ENCODE results near the gene EZR.

Gene EZR

GRCh38 chr6:158783851-158784250 is 35.3 kb downstream of the EZR start:
- peaks cover 73% of the 10 kb centered on the region for H3K36me3 Mint-ChIP-seq (ENCODE audit: low read depth)
- H3K4me1 Mint-ChIP-seq = peaks cover 16% of the 10 kb centered on the region
- no peaks in the 10 kb centered on the region for H3K27me3 Mint-ChIP-seq
- H3K9me3 Mint-ChIP-seq = no peaks in the 10 kb centered on the region
- H3K4me3 Mint-ChIP-seq = no peak overlapping the region
- H3K27ac Mint-ChIP-seq = no peak overlapping the region
- ATAC-seq = no peak
- no peak for DNase-seq

- H3K27ac Mint-ChIP-seq = no peak overlapping the region
- DNase-seq (no peak), ATAC-seq (no peak)
- no peaks in the 10 kb centered on the region for H3K27me3 Mint-ChIP-seq
- H3K4me3 Mint-ChIP-seq = no peak overlapping the region
- H3K36me3 Mint-ChIP-seq (ENCODE audit: low read depth) = peaks cover 76% of the 10 kb centered on the region
- H3K4me1 Mint-ChIP-seq = peaks cover 16% of the 10 kb centered on the region
- H3K9me3 Mint-ChIP-seq = no peaks in the 10 kb centered on the region
Measured at GRCh38 chr6:158783167-158783450, 36.1 kb downstream of the EZR start.

GRCh38 chr6:158782432-158783166 is 36.6 kb downstream of the EZR start:
- no peaks in the 10 kb centered on the region for H3K27me3 Mint-ChIP-seq
- no peak overlapping the region for H3K27ac Mint-ChIP-seq
- ATAC-seq (no peak), DNase-seq (no peak)
- H3K4me1 Mint-ChIP-seq = peaks cover 18% of the 10 kb centered on the region
- H3K4me3 Mint-ChIP-seq = no peak overlapping the region
- peaks cover 78% of the 10 kb centered on the region for H3K36me3 Mint-ChIP-seq (ENCODE audit: low read depth)
- no peaks in the 10 kb centered on the region for H3K9me3 Mint-ChIP-seq

GRCh38 chr6:158781692-158782373 is 37.3 kb downstream of the EZR start:
- no peak overlapping the region for H3K4me3 Mint-ChIP-seq
- H3K4me1 Mint-ChIP-seq = peaks cover 19% of the 10 kb centered on the region
- H3K36me3 Mint-ChIP-seq (ENCODE audit: low read depth) = peaks cover 79% of the 10 kb centered on the region
- ATAC-seq (no peak), DNase-seq (no peak)
- H3K27me3 Mint-ChIP-seq = no peaks in the 10 kb centered on the region
- no peaks in the 10 kb centered on the region for H3K9me3 Mint-ChIP-seq
- no peak overlapping the region for H3K27ac Mint-ChIP-seq

- peaks cover 23% of the 10 kb centered on the region for H3K4me1 Mint-ChIP-seq
- no peak overlapping the region for H3K4me3 Mint-ChIP-seq
- peak overlapping the region; percentile 49 for H3K27ac Mint-ChIP-seq
- ATAC-seq (no peak), DNase-seq (no peak)
- no peaks in the 10 kb centered on the region for H3K27me3 Mint-ChIP-seq
- no peaks in the 10 kb centered on the region for H3K9me3 Mint-ChIP-seq
- peaks cover 78% of the 10 kb centered on the region for H3K36me3 Mint-ChIP-seq (ENCODE audit: low read depth)
Measured at GRCh38 chr6:158780988-158781691, 38.0 kb downstream of the EZR start.

GRCh38 chr6:158780246-158780884 is 38.8 kb downstream of the EZR start:
- H3K27ac Mint-ChIP-seq = peak overlapping the region; percentile 25
- DNase-seq (no peak), ATAC-seq (no peak)
- no peaks in the 10 kb centered on the region for H3K9me3 Mint-ChIP-seq
- H3K36me3 Mint-ChIP-seq (ENCODE audit: low read depth) = peaks cover 84% of the 10 kb centered on the region
- H3K4me3 Mint-ChIP-seq = no peak overlapping the region
- H3K27me3 Mint-ChIP-seq = no peaks in the 10 kb centered on the region
- peaks cover 23% of the 10 kb centered on the region for H3K4me1 Mint-ChIP-seq

GRCh38 chr6:158778005-158778527 is 41.1 kb downstream of the EZR start:
- H3K4me1 Mint-ChIP-seq = peaks cover 39% of the 10 kb centered on the region
- H3K9me3 Mint-ChIP-seq = no peaks in the 10 kb centered on the region

GRCh38 chr6:158777510-158777909 is 41.7 kb downstream of the EZR start:
- H3K36me3 Mint-ChIP-seq (ENCODE audit: low read depth) = peaks cover 74% of the 10 kb centered on the region
- H3K4me1 Mint-ChIP-seq = peaks cover 45% of the 10 kb centered on the region
- no peaks in the 10 kb centered on the region for H3K9me3 Mint-ChIP-seq
- no peak for DNase-seq
- H3K4me3 Mint-ChIP-seq = no peak overlapping the region
- ATAC-seq = peak; percentile 33
- peak overlapping the region; percentile 59 for H3K27ac Mint-ChIP-seq
- H3K27me3 Mint-ChIP-seq = no peaks in the 10 kb centered on the region

More at GRCh38 chr6:158778005-158778527, 41.1 kb downstream of the EZR start:
- DNase-seq = no peak
- Mint-ChIP-seq H3K27ac (peak overlapping the region; percentile 36), H3K27me3 (no peaks in the 10 kb centered on the region), H3K36me3 (ENCODE audit: low read depth) (peaks cover 76% of the 10 kb centered on the region), H3K4me3 (no peak overlapping the region)
- no peak for ATAC-seq

- Mint-ChIP-seq H3K36me3 (ENCODE audit: low read depth) (peaks cover 75% of the 10 kb centered on the region), H3K27me3 (no peaks in the 10 kb centered on the region), H3K9me3 (no peaks in the 10 kb centered on the region), H3K27ac (peak overlapping the region; percentile 59), H3K4me1 (peaks cover 52% of the 10 kb centered on the region), H3K4me3 (no peak overlapping the region)
- ATAC-seq (no peak), DNase-seq (no peak)
Measured at GRCh38 chr6:158776737-158777136, 42.4 kb downstream of the EZR start.

GRCh38 chr6:158775832-158776231 is 43.3 kb downstream of the EZR start:
- peaks cover 76% of the 10 kb centered on the region for H3K36me3 Mint-ChIP-seq (ENCODE audit: low read depth)
- H3K27ac Mint-ChIP-seq = no peak overlapping the region
- H3K4me1 Mint-ChIP-seq = peaks cover 56% of the 10 kb centered on the region
- no peak for DNase-seq
- H3K27me3 Mint-ChIP-seq = no peaks in the 10 kb centered on the region
- no peak overlapping the region for H3K4me3 Mint-ChIP-seq
- H3K9me3 Mint-ChIP-seq = no peaks in the 10 kb centered on the region
- ATAC-seq = no peak

- H3K4me3 Mint-ChIP-seq = no peak overlapping the region
- no peaks in the 10 kb centered on the region for H3K27me3 Mint-ChIP-seq
- peaks cover 60% of the 10 kb centered on the region for H3K4me1 Mint-ChIP-seq
- DNase-seq (no peak), ATAC-seq (no peak)
- H3K27ac Mint-ChIP-seq = peak overlapping the region; percentile 35
- peaks cover 76% of the 10 kb centered on the region for H3K36me3 Mint-ChIP-seq (ENCODE audit: low read depth)
- H3K9me3 Mint-ChIP-seq = no peaks in the 10 kb centered on the region
Measured at GRCh38 chr6:158774717-158775449, 44.3 kb downstream of the EZR start.

GRCh38 chr6:158773581-158774449 is 45.4 kb downstream of the EZR start:
- H3K4me3 Mint-ChIP-seq = no peak overlapping the region
- DNase-seq (no peak), ATAC-seq (no peak)
- peaks cover 60% of the 10 kb centered on the region for H3K4me1 Mint-ChIP-seq
- H3K27me3 Mint-ChIP-seq = no peaks in the 10 kb centered on the region
- H3K27ac Mint-ChIP-seq = peak overlapping the region; percentile 49
- H3K9me3 Mint-ChIP-seq = no peaks in the 10 kb centered on the region
- peaks cover 79% of the 10 kb centered on the region for H3K36me3 Mint-ChIP-seq (ENCODE audit: low read depth)

- Mint-ChIP-seq H3K27me3 (no peaks in the 10 kb centered on the region), H3K36me3 (ENCODE audit: low read depth) (peaks cover 78% of the 10 kb centered on the region), H3K4me1 (peaks cover 53% of the 10 kb centered on the region), H3K4me3 (no peak overlapping the region), H3K9me3 (no peaks in the 10 kb centered on the region), H3K27ac (peak overlapping the region; percentile 49)
- DNase-seq (no peak), ATAC-seq (no peak)
Measured at GRCh38 chr6:158772851-158773371, 46.3 kb downstream of the EZR start.

All from activated naive CD8-positive, alpha-beta T cell treated with anti-CD3 and anti-CD28 coated beads, Interleukin-2, amount 50 U/mL, for 24 hours (primary cell).